Measurements from ENCODE around the gene BSG. TPM values are rescaled to one million over a fixed set of nuclear protein-coding genes. Genes with fewer than 3 reads are reported as not detected.
"Not testable (repeated sequence)": the region's sequence is repeated elsewhere in the genome, so short reads cannot be mapped to it uniquely, and the experiment has no call there.

Gene BSG
- total RNA-seq, 2 donors from 2014 or later: 170 to 194 TPM

- not testable (repeated sequence) for H3K9me3 Mint-ChIP-seq, H3K27ac Mint-ChIP-seq, H3K36me3 Mint-ChIP-seq
- peak in 1 of 2 donors; percentile 39 for DNase-seq (ENCODE audit: low spot score in 2 of 2)
- ATAC-seq: peak in 1 of 2 donors; percentile 46
Measured at GRCh38 chr19:605061-605971, 32.9 kb downstream of the BSG start.

DNA sequence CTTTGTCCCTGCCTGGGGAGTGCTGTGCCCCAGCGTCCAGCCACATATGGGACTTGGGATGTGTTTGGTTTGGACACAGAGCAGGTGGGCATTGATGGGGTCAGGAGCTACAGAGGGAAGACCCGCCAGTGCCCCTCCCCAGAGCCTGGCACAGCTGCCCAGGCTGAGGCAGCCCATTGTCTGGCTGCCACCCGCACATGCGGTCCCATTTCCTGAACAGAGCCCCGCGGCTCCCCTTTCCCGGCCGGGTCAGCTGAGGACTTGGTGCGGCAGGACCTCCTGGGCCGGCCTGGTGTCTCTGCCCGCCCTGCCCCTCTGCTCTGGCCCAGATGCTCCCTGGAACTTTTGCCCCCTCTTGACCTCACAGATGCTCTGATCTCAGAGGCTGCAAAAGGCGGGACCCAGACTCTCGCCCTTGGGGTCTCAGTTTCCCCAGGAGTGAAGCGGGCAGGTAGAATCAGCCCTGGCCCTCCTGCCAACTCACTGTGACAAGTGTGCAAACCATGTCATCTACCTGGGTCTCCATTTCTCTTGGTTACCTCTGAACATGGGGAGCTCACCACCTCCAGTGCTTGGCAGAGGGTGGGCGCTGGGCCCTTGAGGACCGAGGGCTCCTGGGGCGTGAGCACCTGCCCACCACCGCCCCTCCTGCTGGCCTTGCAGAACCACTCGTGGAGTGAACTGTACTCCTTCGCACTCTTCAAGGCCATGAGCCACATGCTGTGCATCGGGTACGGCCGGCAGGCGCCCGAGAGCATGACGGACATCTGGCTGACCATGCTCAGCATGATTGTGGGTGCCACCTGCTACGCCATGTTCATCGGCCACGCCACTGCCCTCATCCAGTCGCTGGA is 35.1 kb downstream of the BSG start:
- Mint-ChIP-seq H3K9me3 (peaks cover 0 to 2% of the 10 kb centered on the region in 2 donors), H3K36me3 (no peaks in the 10 kb centered on the region), H3K27ac (no peak overlapping the region)
- ATAC-seq (no peak), DNase-seq (ENCODE audit: low spot score in 2 of 2) (no peak)

- no peaks in the 10 kb centered on the region for H3K36me3 Mint-ChIP-seq
- H3K9me3 Mint-ChIP-seq: no peaks in the 10 kb centered on the region
- ATAC-seq: no peak
- DNase-seq (ENCODE audit: low spot score in 2 of 2): no peak
- no peak overlapping the region for H3K27ac Mint-ChIP-seq
Measured at GRCh38 chr19:608155-609003, 36.0 kb downstream of the BSG start.

DNA sequence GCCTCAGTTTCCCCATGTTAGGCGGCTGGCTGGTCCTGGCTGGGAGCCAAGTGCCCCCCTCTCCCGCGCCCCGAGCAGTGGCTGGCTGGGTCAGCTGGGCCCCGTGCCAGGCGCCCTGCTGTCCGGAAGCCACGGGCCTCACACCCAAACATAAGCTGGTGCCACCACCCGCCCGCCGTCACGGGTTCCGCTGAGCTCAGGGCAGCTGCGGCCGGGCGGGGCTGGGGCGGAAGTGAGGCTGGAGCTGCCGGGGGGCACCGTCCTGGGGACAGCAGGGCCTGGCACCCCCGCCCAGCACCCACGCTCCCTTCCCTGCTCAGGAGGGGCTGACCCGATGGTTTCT is 36.6 kb downstream of the BSG start:
- peak overlapping the region in 1 of 2 donors; percentile 62 for H3K27ac Mint-ChIP-seq

GRCh38 chr19:610071-610800 is 37.8 kb downstream of the BSG start:
- H3K27ac Mint-ChIP-seq: peak overlapping the region; percentile 26 to 85
- DNase-seq (ENCODE audit: low spot score in 2 of 2): no peak
- peaks cover 0 to 6% of the 10 kb centered on the region in 2 donors for H3K36me3 Mint-ChIP-seq

More for the DNA sequence above, 36.6 kb downstream of the BSG start:
- Mint-ChIP-seq H3K36me3 (no peaks in the 10 kb centered on the region), H3K9me3 (no peaks in the 10 kb centered on the region)
- DNase-seq (ENCODE audit: low spot score in 2 of 2) (no peak), ATAC-seq (no peak)

DNA sequence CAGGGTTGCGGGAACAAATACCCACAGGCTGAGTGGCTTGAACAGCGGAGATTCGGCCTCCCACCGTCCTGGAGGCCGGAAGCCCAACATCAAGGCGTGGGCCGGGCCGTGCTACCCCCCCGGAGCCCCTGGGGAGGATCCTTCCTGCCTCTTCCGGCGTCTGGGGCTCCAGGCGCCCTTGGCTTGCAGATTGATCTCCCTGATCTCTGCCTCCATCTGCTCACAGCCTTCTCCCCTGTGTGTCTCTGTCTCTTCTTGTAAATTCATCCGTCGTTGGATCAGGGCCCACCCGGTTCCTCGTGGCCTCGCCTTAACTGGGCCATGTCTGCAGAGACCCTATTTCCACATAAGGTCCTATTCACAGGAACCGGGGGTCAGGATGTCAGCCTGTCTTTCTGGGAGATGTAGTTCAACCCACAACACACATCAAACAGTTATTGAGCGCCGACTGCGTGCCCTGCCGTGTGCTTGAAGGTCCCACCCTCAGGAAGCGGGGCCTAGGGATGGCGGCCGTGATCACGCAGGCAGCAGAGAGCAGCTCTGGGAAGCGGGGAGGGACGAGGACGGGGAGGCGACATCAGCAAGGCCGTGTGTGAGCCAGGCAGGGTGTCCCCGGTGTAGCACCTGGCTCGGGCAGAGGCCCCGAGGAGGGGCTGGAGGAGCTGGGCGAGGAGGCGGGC is 38.5 kb downstream of the BSG start:
- ATAC-seq: peak; percentile 40 to 41
- Mint-ChIP-seq H3K9me3 (no peaks in the 10 kb centered on the region), H3K36me3 (peaks cover 4 to 6% of the 10 kb centered on the region in 2 donors), H3K27ac (peak overlapping the region; percentile 85 to 98)
- DNase-seq (ENCODE audit: low spot score in 2 of 2): peak in 1 of 2 donors; percentile 50

More at GRCh38 chr19:610071-610800, 37.8 kb downstream of the BSG start:
- no peaks in the 10 kb centered on the region for H3K9me3 Mint-ChIP-seq
- ATAC-seq: peak; percentile 16 to 27

- no peaks in the 10 kb centered on the region for H3K9me3 Mint-ChIP-seq
Measured at GRCh38 chr19:611481-611868, 39.1 kb downstream of the BSG start.

DNA sequence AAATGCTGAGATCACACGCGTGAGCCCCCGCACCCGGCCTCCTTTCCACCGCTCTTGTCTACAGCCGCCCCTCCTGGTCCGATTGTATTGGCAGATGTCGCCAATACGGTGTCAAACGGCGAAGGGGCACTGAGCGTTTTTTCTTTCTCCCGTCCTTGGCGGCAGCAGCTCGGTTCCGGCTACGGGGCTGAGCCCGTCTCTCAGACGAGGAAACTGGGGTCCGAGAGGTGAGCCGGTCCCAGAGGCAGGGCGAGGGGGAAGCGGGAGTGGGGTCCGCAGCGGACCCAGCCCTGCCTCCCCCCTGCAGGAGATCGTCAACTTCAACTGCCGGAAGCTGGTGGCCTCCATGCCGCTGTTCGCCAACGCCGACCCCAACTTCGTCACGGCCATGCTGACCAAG is 40.5 kb downstream of the BSG start:
- ATAC-seq: no peak
- Mint-ChIP-seq H3K36me3 (peaks cover 4 to 6% of the 10 kb centered on the region in 2 donors), H3K27ac (no peak overlapping the region), H3K9me3 (no peaks in the 10 kb centered on the region)
- no peak for DNase-seq (ENCODE audit: low spot score in 2 of 2)

More at GRCh38 chr19:611481-611868, 39.1 kb downstream of the BSG start:
- DNase-seq (ENCODE audit: low spot score in 2 of 2) (peak; percentile 64 to 80), ATAC-seq (peak; percentile 83 to 88)
- H3K36me3 Mint-ChIP-seq: peaks cover 4 to 6% of the 10 kb centered on the region in 2 donors
- H3K27ac Mint-ChIP-seq: peak overlapping the region; percentile 36 to 85

DNA sequence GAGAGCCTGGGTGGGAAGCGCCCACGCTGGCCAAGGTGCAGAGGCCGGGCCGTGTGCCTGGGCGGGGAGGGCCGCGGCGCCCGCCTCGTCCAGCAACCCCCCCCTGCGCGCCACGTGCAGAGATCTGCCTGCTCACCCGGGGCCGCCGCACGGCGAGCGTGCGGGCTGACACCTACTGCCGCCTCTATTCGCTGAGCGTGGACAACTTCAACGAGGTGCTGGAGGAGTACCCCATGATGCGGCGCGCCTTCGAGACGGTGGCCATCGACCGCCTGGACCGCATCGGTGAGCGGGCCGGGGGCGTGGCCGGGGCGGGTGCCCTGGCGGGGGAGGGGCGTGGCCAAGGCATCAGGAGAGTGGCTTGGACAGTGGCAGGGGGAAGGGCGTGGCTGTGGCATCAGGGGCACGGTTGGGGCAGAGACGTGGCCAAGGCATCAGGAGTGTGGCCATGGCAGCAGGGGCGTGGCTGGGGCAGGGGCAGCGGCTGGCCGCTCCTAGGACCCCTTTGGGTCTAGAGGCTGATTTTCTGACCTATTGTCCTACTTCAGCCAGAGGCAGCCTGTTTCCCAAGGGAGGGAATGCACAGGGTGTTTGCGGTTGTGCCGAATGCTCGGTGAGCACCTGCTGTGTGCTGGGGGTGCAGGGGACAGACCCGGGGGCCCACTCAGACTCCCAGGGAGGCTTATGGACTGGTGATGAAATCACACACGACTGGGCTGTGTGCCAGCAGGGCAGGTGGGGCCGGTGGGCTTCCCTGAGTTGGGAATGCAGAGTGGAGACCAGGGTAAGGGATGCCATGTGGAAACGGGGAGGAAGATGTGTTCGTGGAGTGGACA is 41.6 kb downstream of the BSG start:
- Mint-ChIP-seq H3K27ac (peak overlapping the region in 1 of 2 donors; percentile 26), H3K36me3 (peaks cover 6 to 7% of the 10 kb centered on the region in 2 donors), H3K9me3 (no peaks in the 10 kb centered on the region)
- DNase-seq (ENCODE audit: low spot score in 2 of 2) (no peak), ATAC-seq (no peak)

GRCh38 chr19:615619-616018 is 43.2 kb downstream of the BSG start:
- Mint-ChIP-seq H3K9me3 (no peaks in the 10 kb centered on the region), H3K27ac (no peak overlapping the region), H3K36me3 (peaks cover 6 to 8% of the 10 kb centered on the region in 2 donors)
- DNase-seq (ENCODE audit: low spot score in 2 of 2): no peak
- ATAC-seq: no peak

DNA sequence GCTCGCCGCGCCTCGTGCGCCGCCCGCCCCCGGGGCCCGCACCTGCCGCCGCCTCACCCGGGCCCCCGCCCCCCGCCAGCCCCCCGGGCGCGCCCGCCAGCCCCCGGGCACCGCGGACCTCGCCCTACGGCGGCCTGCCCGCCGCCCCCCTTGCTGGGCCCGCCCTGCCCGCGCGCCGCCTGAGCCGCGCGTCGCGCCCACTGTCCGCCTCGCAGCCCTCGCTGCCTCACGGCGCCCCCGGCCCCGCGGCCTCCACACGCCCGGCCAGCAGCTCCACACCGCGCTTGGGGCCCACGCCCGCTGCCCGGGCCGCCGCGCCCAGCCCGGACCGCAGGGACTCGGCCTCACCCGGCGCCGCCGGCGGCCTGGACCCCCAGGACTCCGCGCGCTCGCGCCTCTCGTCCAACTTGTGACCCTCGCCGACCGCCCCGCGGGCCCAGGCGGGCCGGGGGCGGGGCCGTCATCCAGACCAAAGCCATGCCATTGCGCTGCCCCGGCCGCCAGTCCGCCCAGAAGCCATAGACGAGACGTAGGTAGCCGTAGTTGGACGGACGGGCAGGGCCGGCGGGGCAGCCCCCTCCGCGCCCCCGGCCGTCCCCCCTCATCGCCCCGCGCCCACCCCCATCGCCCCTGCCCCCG is 43.8 kb downstream of the BSG start:
- no peaks in the 10 kb centered on the region for H3K9me3 Mint-ChIP-seq
- no peak for DNase-seq (ENCODE audit: low spot score in 2 of 2)
- peaks cover 6 to 8% of the 10 kb centered on the region in 2 donors for H3K36me3 Mint-ChIP-seq
- H3K27ac Mint-ChIP-seq: no peak overlapping the region
- no peak for ATAC-seq

DNA sequence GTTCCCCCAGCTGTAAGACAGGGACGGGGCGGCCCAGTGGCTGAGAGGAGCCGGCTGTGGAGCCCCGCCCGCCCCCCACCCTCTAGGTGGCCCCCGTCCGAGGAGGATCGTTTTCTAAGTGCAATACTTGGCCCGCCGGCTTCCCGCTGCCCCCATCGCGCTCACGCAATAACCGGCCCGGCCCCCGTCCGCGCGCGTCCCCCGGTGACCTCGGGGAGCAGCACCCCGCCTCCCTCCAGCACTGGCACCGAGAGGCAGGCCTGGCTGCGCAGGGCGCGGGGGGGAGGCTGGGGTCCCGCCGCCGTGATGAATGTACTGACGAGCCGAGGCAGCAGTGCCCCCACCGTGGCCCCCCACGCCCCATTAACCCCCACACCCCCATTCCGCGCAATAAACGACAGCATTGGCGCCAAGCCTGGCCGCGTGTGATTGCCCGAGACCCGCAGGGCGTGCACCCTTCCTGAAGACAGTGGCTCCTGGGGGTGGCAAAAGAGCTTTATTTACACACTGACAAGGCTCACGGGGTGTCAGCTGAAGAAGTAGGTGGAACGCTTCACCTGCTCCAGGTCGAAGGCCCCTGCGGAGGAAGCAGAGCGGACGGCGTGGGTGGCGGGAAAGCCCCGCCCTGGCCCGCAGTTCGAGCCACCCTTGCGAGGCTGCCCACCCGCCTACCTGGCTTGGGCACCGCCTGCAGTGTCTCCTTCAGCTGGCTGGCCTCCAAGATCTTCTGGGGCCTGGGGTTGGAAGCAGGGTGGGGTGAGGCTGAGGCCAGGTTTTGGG is 44.5 kb downstream of the BSG start:
- Mint-ChIP-seq H3K36me3 (peaks cover 6 to 8% of the 10 kb centered on the region in 2 donors), H3K27ac (no peak overlapping the region), H3K9me3 (no peaks in the 10 kb centered on the region)
- DNase-seq (ENCODE audit: low spot score in 2 of 2): no peak
- no peak for ATAC-seq

GRCh38 chr19:617551-618246 is 45.3 kb downstream of the BSG start:
- Mint-ChIP-seq H3K9me3 (no peaks in the 10 kb centered on the region), H3K27ac (no peak overlapping the region), H3K36me3 (peaks cover 6 to 8% of the 10 kb centered on the region in 2 donors)
- no peak for DNase-seq (ENCODE audit: low spot score in 2 of 2)
- ATAC-seq: no peak
